CD4-positive, alpha-beta T cell treated with Interferon alpha-2 for 1 hour (primary cell): ENCODE data around the gene SPTLC3.

Experiments used
- DNase-seq, 2 donors: peaks; one replicate each; pipeline ENCODE4 v3.0.0-alpha.2; 2020 to 2022

SPTLC3 gene

GRCh38 chr20:13101706-13102105 is 92.9 kb downstream of the SPTLC3 start:
- no peak for DNase-seq

DNA sequence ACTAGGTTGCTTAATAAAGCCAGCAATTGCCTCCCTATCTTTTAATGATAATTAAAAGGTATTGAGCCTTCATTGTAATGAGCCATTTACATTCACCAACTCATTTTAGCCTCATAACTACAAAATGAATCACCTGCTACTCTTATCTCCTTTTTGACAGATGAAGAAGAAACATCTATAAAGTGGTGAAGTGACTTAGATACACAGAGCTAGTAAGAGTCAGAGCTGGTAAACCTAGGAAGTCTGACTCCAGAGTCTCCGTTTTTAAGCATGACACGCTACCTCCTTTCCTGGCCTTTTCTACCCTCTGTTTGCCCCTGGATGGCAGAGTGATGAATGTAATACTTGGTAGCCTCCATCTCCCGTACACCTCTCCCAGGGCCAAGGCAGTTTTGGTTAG is 93.5 kb downstream of the SPTLC3 start:
- DNase-seq = no peak

GRCh38 chr20:13102694-13103093 is 93.9 kb downstream of the SPTLC3 start:
- DNase-seq = no peak

- DNase-seq = no peak
Observed at GRCh38 chr20:13105039-13105438, 96.3 kb downstream of the SPTLC3 start.

GRCh38 chr20:13105864-13106457 is 97.2 kb downstream of the SPTLC3 start:
- peak in 1 of 2 donors; percentile 25 for DNase-seq

GRCh38 chr20:13109658-13110057 is 100.9 kb downstream of the SPTLC3 start:
- no peak for DNase-seq

DNA sequence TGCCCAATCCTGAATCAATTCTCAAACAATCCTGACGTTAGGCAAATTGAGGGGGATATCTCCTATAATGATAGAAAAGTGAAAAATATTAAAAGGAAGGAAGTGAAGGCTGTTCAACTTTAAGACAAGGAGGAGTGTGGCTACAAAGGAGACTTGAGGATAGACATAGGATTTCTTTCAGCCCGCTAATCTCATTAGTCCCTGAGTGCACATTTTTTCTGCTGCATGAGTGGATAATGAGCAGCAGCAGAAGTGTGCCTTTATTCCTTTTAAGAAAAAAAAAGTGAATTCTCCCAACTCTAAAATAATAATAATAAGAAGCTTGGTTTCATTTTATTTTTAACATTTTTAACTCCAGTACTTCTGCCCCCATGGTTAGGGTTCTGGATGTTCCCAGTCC is 102.0 kb downstream of the SPTLC3 start:
- no peak for DNase-seq

- no peak for DNase-seq
Observed at GRCh38 chr20:13111249-13111911, 102.6 kb downstream of the SPTLC3 start.

DNA sequence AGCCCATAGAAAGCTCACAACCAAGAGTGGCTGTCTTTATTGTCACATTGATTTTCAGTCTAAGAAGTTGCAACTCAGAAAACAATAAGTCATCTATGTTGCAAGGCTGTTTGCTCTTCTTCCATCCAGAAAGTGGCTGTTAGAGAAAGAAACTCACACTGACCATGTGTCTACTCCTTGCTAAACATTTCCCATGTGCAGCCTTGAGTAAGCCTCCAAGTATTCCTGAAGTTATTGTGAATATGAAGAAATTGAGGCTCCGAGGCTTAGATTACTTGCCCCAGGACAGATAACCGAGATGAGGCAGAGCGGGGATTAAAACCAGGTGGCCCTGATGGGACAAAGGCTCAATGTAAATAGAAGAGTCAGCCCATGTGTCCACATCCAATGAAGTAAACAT is 105.0 kb downstream of the SPTLC3 start:
- no peak for DNase-seq

- no peak for DNase-seq
Observed at GRCh38 chr20:13117200-13117599, 108.4 kb downstream of the SPTLC3 start.

DNA sequence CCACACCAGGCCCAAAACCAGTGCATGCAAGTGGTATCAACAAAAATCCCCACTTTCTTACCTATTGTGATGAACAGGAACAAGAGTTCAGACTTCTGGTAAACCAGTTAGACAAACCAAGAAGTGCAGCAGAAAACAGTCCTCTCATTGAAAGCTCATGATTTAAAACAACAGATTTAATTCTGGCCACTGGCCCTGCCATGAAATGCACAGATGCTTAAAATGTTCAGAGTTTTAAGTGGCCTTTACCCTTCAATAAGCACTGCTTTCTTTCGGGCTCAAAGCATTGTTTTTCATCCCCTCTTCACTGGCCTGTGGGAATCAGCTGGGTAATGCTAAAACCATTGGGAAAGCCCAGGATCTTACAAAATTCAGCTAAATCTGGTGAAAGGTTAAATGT is 109.9 kb downstream of the SPTLC3 start:
- no peak for DNase-seq

GRCh38 chr20:13119583-13119982 is 110.8 kb downstream of the SPTLC3 start:
- DNase-seq = peak; percentile 8 to 72

DNA sequence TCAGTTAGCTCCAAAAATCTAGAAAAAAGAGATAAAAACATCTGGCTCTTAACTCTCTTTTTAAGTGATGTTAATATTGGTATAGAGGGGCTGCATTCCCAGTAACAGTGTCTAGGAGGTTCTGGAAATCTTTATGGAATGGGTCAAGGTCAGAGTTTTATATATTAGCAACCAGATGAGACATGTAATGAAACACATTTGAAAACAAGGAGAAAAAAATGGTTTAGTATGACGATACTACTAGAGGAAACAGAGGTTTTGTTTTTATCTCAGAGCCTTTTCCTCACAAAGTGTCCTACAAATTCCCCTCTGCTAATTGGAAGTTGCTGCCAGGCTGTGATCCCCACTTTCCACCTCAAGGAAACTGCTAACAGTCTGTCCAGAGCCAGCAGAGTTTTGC is 111.7 kb downstream of the SPTLC3 start:
- no peak for DNase-seq

DNA sequence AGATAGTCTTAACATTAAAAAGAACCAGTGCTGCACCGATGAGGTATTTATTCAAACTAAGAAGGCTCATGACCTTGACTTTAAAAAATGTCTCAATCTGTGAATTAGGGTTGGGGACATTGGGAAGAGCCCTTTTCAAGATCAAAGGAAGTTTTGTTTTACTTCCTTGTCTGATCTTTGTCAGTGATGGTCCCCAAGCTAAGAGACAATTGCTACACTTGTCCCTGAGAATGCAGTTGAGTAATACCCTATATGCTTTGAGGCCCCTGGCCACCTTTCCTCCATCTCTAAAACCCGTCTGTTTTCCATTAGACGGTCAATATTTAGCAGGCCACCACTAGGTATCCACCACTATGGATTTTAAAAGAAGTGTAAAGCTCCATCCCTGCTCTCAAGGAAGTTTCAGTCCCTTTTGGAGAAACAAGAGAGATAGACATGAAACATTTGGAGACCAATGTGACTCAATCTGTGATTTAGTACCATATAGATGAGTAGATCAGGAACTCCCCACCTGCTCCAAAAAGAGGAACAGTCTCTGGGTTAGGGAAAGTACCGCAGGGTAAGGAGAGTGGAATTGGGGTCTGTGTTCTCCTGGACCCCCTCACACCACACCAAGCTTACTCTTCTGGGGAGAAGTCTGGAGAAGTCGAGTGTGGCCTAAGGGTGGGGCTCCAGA is 113.2 kb downstream of the SPTLC3 start:
- no peak for DNase-seq

- no peak for DNase-seq
Observed at GRCh38 chr20:13125486-13125885, 116.7 kb downstream of the SPTLC3 start.

GRCh38 chr20:13128173-13128572 is 119.4 kb downstream of the SPTLC3 start:
- DNase-seq = no peak

GRCh38 chr20:13130061-13130706 is 121.4 kb downstream of the SPTLC3 start:
- DNase-seq = no peak

DNA sequence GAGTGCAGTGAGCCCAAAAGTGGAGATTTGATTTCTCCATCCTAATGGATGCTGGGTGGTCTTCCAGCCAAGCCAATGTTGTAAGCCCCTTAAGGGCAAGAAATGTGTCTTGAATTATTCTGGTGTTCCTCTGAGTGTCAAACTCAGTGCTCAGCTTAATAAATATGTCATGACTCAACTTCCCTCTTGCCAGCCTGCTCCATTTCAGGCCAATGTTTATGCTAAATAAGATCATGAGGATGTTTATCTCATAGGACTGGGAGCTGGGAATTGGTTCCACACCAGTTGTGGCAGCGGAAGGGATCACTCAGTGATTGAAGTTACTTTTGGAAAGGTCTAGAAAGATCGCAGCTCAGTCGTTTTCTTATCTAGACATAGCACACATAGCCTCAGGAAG is 121.9 kb downstream of the SPTLC3 start:
- DNase-seq = no peak

GRCh38 chr20:13131688-13132087 is 122.9 kb downstream of the SPTLC3 start:
- no peak for DNase-seq

GRCh38 chr20:13139459-13140150 is 130.8 kb downstream of the SPTLC3 start:
- DNase-seq = no peak

DNA sequence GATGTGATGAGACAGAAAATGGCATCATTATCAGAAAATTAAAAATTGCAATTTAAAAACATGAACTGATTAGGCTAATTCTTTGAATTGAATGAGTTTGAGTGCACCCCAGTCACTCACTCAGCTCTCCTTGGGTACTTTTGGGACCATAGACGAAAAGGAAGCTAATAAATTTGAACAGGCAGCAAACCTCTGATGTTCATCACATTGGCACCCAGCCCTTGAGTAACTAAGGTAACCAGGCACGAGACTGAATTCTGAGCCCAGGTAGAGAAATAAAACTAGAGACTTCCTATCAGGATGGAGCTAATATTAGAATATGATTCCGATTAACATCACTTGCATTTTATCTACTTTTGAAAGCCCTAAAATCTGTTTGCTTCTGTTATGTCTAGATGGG is 131.4 kb downstream of the SPTLC3 start:
- no peak for DNase-seq

GRCh38 chr20:13140775-13141174 is 132.0 kb downstream of the SPTLC3 start:
- no peak for DNase-seq

GRCh38 chr20:13141546-13141945 is 132.8 kb downstream of the SPTLC3 start:
- DNase-seq = no peak
